Nephron (organoid): ENCODE data around the gene TIAM1.

Experiments used
- H3K27ac Mint-ChIP-seq, 3 experiments: 2 replicates each; pipeline ENCODE4 v1.8.0; 2020; ENCODE audit warnings: mixed read lengths in 3 of 3, mild to moderate bottlenecking in 2 of 3, moderate library complexity in 1 of 3
- H3K27me3 Mint-ChIP-seq: 2 replicates; pipeline ENCODE4 v1.8.0; 2021; ENCODE audit warnings: low read depth, mild to moderate bottlenecking, moderate library complexity, mixed read lengths
- H3K36me3 Mint-ChIP-seq: 2 replicates; pipeline ENCODE4 v1.8.0; 2020; ENCODE audit warnings: low read depth, mixed read lengths
- H3K4me1 Mint-ChIP-seq: 2 replicates; pipeline ENCODE4 v1.8.0; 2020; ENCODE audit warnings: mixed read lengths
- H3K4me3 Mint-ChIP-seq, 3 experiments: 2 replicates each; pipeline ENCODE4 v1.8.0; 2020; ENCODE audit warnings: mild to moderate bottlenecking in 3 of 3, mixed read lengths in 3 of 3, moderate library complexity in 2 of 3
- H3K9me3 Mint-ChIP-seq: 2 replicates; pipeline ENCODE4 v1.8.0; 2020; ENCODE audit warnings: mixed read lengths
- CTCF ChIP-seq, 3 experiments: fragments of 200-600 bp; sonication (generic); IDR thresholded peaks; one replicate each; pipeline ENCODE4 v1.5.0; 2021; ENCODE audit warnings: antibody characterized with exemption in 3 of 3; ENCODE audit not compliant: unreplicated experiment in 3 of 3

Gene TIAM1

GRCh38 chr21:31316072-31316471, 28.0 kb downstream of the TIAM1 start:
- Mint-ChIP-seq H3K36me3 (no peaks in the 10 kb centered on the region), H3K4me1 (no peaks in the 10 kb centered on the region), H3K27me3 (no peaks in the 10 kb centered on the region), H3K4me3 (no peak overlapping the region), H3K27ac (no peak overlapping the region), H3K9me3 (no peaks in the 10 kb centered on the region)
- TF ChIP-seq CTCF (IDR thresholded peaks at IDR 0.05; ENCODE audit: unreplicated experiment in 3 of 3) = no peak

GRCh38 chr21:31310750-31311149, 33.3 kb downstream of the TIAM1 start:
- Mint-ChIP-seq H3K4me3 (no peak overlapping the region), H3K27me3 (no peaks in the 10 kb centered on the region), H3K4me1 (no peaks in the 10 kb centered on the region), H3K9me3 (no peaks in the 10 kb centered on the region), H3K27ac (no peak overlapping the region), H3K36me3 (no peaks in the 10 kb centered on the region)
- no peak for TF ChIP-seq CTCF (IDR thresholded peaks at IDR 0.05; ENCODE audit: unreplicated experiment in 3 of 3)

GRCh38 chr21:31308584-31308983, 35.5 kb downstream of the TIAM1 start:
- no peak overlapping the region for H3K27ac Mint-ChIP-seq
- no peak for TF ChIP-seq CTCF (IDR thresholded peaks at IDR 0.05; ENCODE audit: unreplicated experiment in 3 of 3)
- no peaks in the 10 kb centered on the region for H3K27me3 Mint-ChIP-seq
- no peaks in the 10 kb centered on the region for H3K36me3 Mint-ChIP-seq
- H3K4me1 Mint-ChIP-seq = no peaks in the 10 kb centered on the region
- H3K9me3 Mint-ChIP-seq = no peaks in the 10 kb centered on the region
- no peak overlapping the region for H3K4me3 Mint-ChIP-seq

GRCh38 chr21:31305888-31306287, 38.2 kb downstream of the TIAM1 start:
- no peak for TF ChIP-seq CTCF (IDR thresholded peaks at IDR 0.05; ENCODE audit: unreplicated experiment in 3 of 3)
- H3K27me3 Mint-ChIP-seq = no peaks in the 10 kb centered on the region
- H3K9me3 Mint-ChIP-seq = no peaks in the 10 kb centered on the region
- no peaks in the 10 kb centered on the region for H3K36me3 Mint-ChIP-seq
- H3K4me3 Mint-ChIP-seq = no peak overlapping the region
- no peak overlapping the region for H3K27ac Mint-ChIP-seq
- no peaks in the 10 kb centered on the region for H3K4me1 Mint-ChIP-seq

GRCh38 chr21:31299291-31300147, 44.5 kb downstream of the TIAM1 start:
- Mint-ChIP-seq H3K36me3 (no peaks in the 10 kb centered on the region), H3K4me1 (no peaks in the 10 kb centered on the region), H3K4me3 (no peak overlapping the region), H3K9me3 (no peaks in the 10 kb centered on the region), H3K27me3 (no peaks in the 10 kb centered on the region), H3K27ac (no peak overlapping the region)
- no peak for TF ChIP-seq CTCF (IDR thresholded peaks at IDR 0.05; ENCODE audit: unreplicated experiment in 3 of 3)
